Inflammatory macrophage treated with lipopolysaccharide for 1 hour (primary cell): ENCODE measurements around the gene MAP3K2.

ENCODE experiments used
- DNase-seq, 2 donors: peaks; one replicate each; pipeline ENCODE4 v3.0.0-alpha.2; 2020 to 2022

Gene MAP3K2

GRCh38 chr2:127347734-127348392 lies 39.9 kb downstream of the MAP3K2 start:
- DNase-seq = no peak

DNA sequence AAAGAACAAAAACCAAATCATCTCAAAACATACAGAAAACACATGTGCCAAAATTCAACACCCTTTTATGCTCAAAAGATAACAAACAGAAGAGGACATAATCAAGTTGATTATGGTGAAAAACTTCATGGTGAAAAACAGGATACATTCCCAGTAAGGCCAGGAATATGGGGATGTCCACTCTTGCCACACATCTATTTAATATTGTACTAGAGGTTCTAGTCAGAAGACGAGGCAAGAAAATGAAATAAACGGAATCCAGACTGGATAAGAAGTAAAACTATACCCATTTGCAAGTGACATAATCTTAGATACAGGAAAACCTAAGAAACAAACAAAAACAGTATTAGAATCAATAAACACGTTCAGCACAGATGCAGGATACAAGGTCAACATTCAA lies 40.8 kb downstream of the MAP3K2 start:
- no peak for DNase-seq

DNA sequence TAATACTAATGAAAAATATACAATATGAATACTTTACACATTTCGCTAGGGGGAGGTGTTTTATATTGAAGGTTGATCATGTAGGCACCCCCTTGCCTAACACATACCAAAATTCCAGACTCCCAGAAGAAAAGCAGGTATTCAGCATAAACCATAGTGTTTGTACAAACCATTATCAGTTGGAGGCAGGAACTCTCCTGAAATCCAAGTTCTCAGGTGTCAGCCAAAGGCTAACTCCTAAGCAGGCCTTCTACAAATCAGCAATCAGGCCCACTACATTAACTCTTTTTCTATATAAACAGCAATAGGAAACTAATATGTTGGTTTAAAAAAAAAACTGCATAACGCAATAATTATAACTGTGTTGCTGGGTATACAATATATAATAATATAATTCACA lies 44.5 kb downstream of the MAP3K2 start:
- no peak for DNase-seq

DNA sequence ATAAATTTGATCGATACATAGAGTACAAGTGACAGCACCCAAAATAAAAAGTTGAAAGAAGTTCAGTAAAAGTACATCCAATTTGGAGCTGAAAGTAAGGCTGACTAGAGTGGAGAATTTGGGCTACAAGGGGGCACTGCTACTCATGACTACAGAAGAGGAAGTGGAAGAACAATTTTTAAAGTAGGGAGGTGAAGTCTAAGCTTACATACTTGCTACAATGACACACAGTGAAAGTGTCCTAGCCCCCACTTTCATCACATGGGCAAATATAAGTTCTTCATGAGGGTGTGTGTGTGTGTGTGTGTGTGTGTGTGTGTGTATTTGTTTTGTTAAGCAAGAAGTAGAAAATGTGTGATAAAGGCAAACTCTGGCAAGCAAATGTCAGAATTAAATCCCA lies 45.7 kb downstream of the MAP3K2 start:
- DNase-seq = peak; percentile 24 to 49

DNA sequence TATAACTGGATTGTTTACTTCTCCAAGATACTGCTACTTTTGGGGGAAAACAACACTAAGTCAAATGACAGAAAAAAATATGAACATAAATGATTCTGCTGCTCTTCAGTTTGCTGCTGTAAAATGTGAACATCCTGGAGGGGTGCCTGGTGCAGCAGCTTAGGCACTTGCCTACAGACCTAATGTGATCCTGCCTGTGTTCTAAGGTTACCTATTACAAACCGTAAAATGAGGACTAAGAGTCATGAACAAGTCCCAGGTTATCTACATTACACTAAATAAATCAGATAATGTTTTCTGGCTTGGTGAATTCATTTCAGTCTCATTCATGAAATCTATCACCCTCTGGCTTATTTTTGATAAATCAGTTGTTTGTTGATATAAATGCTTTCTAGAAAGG lies 55.4 kb downstream of the MAP3K2 start:
- no peak for DNase-seq

DNA sequence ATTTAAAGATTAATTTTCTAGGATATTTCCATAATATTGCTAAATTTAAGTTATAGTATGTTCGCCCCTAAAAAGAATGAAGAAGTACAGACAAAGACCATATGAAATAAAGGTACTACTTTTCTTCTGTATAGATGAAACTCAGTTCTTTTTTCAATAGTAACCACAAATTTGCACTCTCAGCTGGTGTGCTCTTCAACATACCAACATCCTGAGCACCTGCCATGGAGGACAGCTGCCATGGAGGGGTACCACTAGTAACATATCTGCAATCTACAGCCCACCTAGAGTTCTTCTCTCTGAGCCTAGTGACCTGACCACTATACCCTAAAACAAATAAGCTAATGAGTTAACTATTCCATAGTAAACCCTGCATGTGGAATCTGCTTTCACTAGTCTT lies 57.0 kb downstream of the MAP3K2 start:
- no peak for DNase-seq

DNA sequence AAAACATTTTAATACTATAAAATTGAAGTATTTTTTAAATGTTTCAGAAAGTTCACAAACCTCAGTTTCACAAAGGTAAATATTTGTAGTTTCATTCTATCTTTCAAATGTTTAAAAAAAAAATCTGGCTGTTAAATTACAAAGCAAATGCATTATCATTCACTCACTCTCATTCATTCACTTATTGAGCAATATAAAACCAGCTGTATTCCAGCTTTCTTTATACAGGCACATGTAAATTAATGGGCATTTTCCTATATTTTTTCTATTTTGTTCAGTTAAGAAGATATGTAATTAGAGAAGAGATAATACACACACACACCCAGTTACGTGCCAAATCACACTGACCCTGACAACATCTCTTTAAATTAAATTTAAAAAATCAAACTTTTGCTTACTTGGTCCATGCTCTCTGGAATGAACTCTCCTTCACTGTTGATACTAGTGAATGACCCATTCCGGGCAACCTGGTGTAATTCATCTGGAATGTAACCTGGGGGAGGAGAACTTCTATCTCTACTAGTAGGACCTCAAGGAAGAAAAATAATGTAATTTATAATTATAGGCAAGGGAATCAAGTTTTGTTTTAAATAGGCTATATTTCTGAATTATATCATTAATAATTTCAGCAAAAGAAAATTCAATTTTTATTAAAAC lies 61.4 kb downstream of the MAP3K2 start:
- DNase-seq = no peak

DNA sequence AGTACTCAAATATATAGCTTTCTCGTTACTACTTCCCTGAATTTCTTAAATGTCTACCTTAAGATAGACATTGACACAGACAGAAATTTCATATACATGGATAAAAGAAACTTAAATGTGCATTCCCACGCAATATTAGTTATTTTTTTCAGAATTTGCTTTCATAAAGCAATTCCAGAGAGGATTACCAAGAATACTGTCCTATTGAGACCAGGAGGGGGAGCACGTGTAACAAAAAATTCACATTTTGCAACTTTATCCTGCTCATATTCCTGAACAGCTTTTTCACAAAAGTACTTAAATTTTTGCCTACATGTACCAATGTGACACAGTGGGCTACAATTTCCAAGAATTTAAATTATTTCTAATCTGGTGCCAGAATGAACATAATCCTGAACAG lies 63.1 kb downstream of the MAP3K2 start:
- peak; percentile 16 to 48 for DNase-seq

GRCh38 chr2:127321303-127321702 lies 66.5 kb downstream of the MAP3K2 start:
- peak in 1 of 2 donors; percentile 42 for DNase-seq

GRCh38 chr2:127320586-127321275 lies 67.0 kb downstream of the MAP3K2 start:
- DNase-seq = peak; percentile 36 to 57

- DNase-seq = no peak
Measured at GRCh38 chr2:127320067-127320466, 67.7 kb downstream of the MAP3K2 start.

- no peak for DNase-seq
Measured at GRCh38 chr2:127314193-127314988, 73.4 kb downstream of the MAP3K2 start.

DNA sequence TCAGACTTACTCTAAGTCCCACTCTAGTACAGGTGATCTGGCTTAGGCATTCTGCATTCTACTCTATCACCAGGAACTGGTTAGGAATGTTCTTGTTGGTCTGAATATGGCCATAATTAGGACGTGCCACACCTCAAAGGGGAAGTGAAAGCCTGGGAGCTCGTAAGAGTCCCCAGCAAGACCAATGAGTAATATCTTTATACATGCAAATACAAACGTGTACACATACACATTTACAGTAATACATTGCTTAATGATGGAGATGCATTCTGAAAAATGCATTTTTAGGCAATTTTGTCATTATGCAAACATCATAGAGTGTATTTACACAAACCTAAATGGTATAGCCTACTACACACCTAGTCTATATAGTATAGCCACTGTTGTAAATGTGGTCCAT lies 74.4 kb downstream of the MAP3K2 start:
- DNase-seq = peak; percentile 74 to 77

DNA sequence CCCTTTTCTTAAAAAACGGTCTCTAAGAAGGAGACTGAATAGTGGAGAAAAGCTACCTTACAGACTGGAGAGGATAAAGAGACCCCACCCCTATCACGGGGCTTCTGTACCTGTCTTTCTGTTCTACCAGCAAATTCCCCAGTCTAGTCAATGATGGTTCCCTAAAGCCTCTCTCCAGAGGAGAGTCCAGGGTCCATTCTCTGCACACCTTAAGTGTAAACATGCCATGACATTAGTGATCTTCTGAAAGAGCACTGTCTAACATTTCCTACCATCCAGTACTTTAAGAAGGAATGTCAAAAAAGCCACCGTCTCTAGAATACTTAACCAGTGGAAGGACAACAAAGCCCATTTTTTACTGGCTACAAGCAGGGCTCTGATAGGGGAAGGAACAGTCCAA lies 76.8 kb downstream of the MAP3K2 start:
- no peak for DNase-seq

GRCh38 chr2:127309468-127309867 lies 78.3 kb downstream of the MAP3K2 start:
- no peak for DNase-seq

DNA sequence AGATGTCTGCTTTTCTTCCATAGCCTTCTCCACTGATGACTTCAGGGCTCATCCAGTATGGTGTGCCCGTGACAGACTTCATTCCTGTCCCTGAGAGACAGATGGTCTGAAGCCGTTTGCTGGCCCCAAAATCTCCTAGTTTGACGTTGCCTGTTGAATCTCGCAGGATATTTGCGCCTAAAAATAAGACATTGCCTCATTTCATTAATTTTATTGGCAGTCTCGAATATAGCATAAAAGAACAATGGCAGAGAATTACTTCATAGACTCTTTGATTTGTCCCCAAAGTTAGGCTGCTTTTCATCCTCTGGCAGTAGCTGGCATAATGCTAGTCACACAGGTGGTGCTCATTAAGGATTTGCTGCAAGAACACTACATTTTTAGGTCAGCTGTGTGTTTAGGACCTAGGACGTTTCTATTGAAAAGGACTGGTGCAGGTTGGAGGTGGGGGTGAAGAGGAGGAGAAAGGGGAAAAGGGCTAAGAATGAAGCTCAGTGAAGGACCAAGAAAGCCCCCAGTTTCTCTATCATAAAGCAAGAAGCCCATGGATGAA lies 79.1 kb downstream of the MAP3K2 start:
- DNase-seq = no peak

GRCh38 chr2:127305990-127306585 lies 81.7 kb downstream of the MAP3K2 start:
- DNase-seq = peak; percentile 41 to 49

DNA sequence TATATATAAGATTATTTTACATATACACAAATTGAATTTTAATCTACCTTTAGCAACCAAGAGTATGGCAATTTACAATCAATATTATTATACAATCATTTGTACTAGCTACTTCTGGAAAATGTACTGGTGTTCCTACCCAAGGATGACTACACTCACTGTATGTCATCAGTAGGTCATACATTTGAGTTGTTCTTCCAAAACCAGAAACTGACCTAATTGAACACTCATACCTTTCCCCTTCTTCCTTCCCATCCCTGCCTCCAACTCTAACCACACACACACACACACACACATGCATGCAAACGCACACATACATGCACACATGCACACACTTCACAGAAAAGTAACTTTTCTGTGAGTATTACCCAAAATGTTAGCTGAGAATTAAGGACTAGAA lies 85.6 kb downstream of the MAP3K2 start:
- DNase-seq = no peak

GRCh38 chr2:127293748-127294562 lies 93.8 kb downstream of the MAP3K2 start, which contains the start of gene ERCC3:
TSS of gene ERCC3 (minus strand) at chr2:127294144. CDS start at chr2:127294081, 63 bp downstream.
- peak; percentile 67 to 80 for DNase-seq

DNA sequence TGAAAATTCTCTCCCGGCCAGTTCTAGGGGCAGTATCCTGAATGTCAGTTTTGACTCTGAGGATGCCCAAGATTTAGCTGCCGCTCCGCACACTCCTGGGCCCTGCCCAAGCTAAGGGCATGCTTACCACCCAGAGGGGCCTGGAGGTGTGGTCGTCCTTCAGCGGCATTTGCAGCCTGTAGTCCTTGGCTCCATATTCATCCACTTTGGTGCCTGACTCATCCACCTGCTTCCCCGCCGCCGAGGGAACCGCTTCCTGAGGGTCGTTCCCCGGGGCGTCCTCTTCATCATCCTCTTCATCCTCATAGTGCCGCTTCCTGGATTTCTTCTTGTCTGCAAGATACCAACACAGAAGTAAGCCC lies 94.4 kb downstream of the MAP3K2 start:
- DNase-seq = no peak

DNA sequence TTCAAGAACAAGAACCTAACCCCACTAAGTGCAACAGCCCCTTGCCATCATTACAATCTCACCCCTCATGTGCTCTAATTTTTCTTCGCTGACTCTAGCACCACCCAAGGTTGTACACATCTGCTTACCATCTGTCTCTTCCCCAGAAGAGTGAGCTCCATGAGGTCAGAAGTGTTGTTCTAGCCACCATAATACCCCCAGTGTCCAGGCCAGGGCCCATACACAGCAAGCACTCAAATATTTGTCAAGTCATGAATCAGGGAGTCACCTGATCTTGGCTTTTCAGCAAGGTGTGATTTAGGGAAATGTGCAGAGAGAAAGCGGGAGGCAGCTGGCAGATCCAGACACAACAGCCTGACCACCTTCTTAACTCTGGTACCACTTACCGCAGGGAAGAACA lies 99.5 kb downstream of the MAP3K2 start:
- DNase-seq = no peak

DNA sequence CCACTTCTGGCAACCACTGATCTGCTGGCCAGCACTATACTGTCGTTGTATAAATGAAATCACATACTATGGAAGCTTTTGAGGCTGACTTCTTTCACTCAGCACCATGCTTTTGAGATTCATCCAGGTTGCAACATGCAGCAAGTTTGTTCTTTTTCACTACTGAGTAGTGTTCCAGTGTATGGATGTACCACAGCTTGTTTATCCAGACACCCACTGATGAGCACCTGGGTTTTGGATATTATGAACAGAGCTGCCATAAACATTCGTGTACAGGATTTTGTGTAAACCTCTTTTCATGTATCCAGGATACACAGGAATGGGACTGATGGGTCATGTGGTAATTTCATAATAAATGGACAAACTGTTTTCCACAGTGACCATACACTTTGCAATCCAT lies 104.5 kb downstream of the MAP3K2 start:
- DNase-seq = no peak
